Skin epidermis (tissue), 12 donors: ENCODE data around the gene ANKK1.

ENCODE experiments used
- H3K27ac ChIP-seq, 21 experiments: fragments of 200-600 bp; sonication (generic) in 11 of 21; one replicate each; pipeline ENCODE4 v1.5.0; 2020; ENCODE audit warnings: mild to moderate bottlenecking in 3 of 21, inconsistent platforms in 2 of 21, moderate library complexity in 2 of 21
- H3K4me3 ChIP-seq, 7 experiments: fragments of 200-600 bp; sonication (generic) in 2 of 7; one replicate each; pipeline ENCODE4 v1.5.0; 2020; ENCODE audit warnings: inconsistent platforms in 2 of 7, mild to moderate bottlenecking in 2 of 7, moderate library complexity in 1 of 7

The ANKK1 gene

DNA sequence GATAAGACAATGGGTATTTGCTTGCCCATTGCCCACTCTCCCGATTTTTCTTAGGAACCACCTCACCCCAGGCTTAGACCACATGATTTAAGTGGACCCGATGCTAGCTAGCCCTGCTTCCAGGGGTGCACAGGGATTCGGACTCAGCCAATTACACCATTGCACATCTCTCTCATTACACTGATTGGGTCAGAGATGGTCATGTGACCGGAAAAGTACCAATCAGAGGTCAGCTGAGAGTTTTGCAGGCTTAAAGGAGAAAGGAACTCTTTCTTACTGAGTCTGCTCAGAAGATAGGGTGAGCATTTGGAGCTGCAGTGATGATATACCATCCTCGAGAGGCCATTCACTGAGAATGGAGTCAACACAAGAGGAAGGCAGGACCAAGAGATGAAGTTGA, 12.2 kb upstream of the ANKK1 start:
- Histone ChIP-seq H3K27ac (peak overlapping the region in 1 of 21 experiments; percentile 40), H3K4me3 (no peak overlapping the region)

DNA sequence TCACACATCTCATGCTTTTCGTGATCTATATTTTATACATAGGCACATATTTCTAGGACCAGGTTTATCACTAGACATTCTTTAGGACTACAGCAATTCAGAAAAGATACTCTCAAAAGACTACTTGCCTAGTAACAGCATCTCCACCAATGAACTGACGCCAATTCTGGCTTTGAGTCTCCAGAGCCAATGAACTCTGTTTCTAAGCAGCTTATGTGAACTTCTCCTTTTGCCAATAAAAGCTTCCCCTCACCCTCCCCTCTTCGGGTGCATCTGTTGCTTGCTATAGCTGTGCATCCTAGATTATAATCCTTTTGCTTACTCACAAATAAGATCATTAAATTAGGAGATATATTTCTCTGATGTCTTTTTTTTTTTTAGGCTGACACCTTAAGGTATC, 11.4 kb upstream of the ANKK1 start:
- Histone ChIP-seq H3K4me3 (no peak overlapping the region), H3K27ac (peak overlapping the region in 1 of 21 experiments; percentile 40)

GRCh38 chr11:113377681-113378412, 9.7 kb upstream of the ANKK1 start:
- no peak overlapping the region for H3K4me3 ChIP-seq
- H3K27ac ChIP-seq = no peak overlapping the region

- H3K27ac ChIP-seq = no peak overlapping the region
- H3K4me3 ChIP-seq = no peak overlapping the region
Measured at GRCh38 chr11:113378692-113379091, 8.9 kb upstream of the ANKK1 start.

- H3K27ac ChIP-seq = no peak overlapping the region
Measured at GRCh38 chr11:113382121-113382520, 5.5 kb upstream of the ANKK1 start.

DNA sequence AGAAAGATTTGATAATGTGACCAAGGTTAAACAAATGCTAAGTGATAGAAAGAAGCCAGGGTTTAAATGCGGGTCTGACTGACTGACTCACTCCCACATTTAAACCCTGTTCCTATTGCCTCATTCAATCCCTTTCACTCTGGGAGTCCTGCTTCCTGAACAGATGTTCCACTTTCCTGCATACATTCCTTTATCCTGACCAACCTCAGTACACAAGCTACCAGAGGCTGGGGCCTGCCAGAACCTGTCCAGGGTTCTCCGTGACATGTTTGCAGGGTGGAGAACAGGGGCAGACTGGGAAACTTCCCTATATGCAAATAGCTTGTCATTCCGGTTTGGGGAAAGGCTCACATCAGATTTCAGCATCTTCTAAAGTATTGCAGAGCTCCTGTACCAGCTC, 3.0 kb upstream of the ANKK1 start:
- no peak overlapping the region for H3K4me3 ChIP-seq
- peak overlapping the region in 6 of 21 experiments; percentile 61 to 80 (median 72) for H3K27ac ChIP-seq

More at GRCh38 chr11:113382121-113382520, 5.5 kb upstream of the ANKK1 start:
- no peak overlapping the region for H3K4me3 ChIP-seq

DNA sequence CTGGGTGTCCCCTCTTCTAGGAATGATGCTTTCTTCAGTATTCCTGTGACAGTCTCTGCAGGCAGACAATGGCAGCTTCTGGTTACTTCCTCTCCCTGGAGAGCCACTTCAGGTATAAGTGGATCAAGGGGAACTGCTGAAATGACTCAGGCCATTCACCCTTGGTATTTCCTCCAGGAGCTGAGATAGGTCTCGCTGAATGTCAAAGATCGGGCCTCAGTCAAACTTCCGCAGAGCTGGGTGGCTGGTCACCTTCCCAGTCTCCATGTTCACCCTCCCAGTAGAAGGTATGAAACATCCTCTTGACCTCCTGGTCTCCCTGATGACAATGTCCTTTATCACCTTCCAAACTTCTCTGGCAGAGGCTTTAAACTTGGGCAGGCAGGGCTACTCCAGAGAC, 1.8 kb upstream of the ANKK1 start:
- Histone ChIP-seq H3K27ac (peak overlapping the region in 9 of 21 experiments; percentile 33 to 79 (median 66)), H3K4me3 (no peak overlapping the region)

DNA sequence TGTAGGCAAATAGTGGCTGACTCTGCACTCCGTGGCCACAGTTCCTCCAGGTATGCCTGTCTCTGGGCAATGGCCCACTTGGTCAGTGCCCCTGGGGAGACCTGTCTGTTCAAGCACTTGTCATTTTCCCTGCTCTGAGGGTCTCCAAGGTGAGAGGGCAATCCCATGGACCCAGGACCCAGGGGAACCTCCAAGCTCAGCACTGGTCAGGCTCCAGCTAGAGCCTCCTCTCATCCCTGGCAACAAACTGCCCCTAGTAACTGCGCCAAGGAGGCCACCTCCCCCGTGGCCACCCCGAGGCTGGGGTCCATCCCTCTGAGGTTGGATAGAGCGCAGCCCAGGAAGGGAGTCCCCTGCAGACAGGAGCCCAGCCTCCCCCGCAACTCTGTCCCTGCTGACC, 713 bp upstream of the ANKK1 start:
- H3K4me3 ChIP-seq = no peak overlapping the region
- H3K27ac ChIP-seq = peak overlapping the region in 2 of 21 experiments; percentile 57 to 70

DNA sequence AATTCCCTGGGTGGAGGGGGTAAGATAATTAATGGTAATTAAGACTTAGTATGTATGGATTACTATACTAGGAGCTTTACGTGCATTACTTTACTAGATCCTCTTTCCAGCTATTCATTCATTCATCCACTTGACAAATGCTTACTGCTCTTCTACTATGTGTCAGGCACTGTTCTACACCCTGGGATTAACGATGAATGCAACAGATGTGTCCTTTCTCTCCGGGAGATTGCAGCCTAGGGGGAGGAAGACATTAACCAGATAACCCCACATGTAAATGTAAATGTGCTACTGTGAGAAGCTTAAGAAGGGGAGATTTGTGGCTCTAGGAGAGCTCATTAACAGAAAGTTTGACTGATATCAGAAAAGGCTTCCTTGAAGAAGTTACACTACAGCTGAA, 1.7 kb downstream of the ANKK1 start:
- Histone ChIP-seq H3K4me3 (no peak overlapping the region), H3K27ac (no peak overlapping the region)

DNA sequence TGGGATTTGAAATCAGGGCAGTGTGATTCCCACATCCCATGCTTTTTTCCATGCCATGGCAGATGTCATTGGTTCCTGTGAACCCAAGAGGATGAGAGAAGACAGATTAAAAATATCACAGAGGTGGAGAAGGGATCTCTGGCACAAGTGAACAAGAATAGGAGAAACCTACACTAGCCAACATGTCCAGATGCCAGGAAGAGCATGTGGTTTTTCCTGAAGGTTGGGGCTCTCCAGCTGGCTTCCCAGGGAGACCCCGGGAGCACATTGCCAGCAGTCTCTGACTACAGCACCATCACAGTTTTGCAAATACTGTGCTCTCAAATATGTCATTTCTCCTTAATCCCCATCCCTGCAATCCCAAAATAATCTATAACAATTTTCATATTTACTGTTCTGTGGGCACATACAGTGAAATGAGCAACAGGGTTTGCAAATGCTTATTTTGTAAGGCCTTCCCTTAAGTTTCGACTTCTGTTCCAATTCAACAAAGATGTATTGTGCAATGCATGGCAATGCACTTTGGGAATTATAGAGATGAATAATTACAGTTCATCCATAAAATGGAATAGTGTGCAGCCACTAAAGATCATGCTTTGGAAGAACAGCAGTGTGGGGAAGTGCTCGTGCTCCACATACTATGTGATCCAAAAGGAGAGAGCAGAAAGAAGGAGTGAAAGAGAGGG, 4.8 kb downstream of the ANKK1 start:
- no peak overlapping the region for H3K27ac ChIP-seq
- H3K4me3 ChIP-seq = no peak overlapping the region

- no peak overlapping the region for H3K4me3 ChIP-seq
Measured at GRCh38 chr11:113393501-113393985, 6.0 kb downstream of the ANKK1 start.

GRCh38 chr11:113394919-113395318, 7.3 kb downstream of the ANKK1 start:
- Histone ChIP-seq H3K27ac (no peak overlapping the region), H3K4me3 (no peak overlapping the region)

More at GRCh38 chr11:113393501-113393985, 6.0 kb downstream of the ANKK1 start:
- H3K27ac ChIP-seq = no peak overlapping the region

GRCh38 chr11:113395782-113396336, 8.3 kb downstream of the ANKK1 start:
- H3K4me3 ChIP-seq = no peak overlapping the region

DNA sequence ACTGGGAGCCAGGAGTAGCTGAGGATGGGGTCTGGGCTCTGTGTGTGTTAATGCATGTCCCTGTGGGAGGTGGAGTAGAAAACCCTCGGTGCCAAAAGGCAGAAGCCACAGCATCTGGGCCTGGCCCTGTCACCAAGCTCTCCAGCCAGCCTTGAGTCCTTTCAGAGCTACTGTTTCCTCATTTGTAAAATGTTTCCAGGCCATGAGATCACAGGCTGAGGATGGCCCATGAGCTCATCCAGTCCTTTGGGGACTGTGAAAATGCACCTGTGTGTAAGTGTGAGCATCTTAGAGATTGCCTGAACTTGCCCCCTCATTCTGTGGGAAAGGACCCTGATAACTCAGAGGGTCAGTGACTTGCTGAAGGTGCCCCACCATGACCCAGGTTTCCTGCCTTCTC, 9.1 kb downstream of the ANKK1 start:
- Histone ChIP-seq H3K4me3 (no peak overlapping the region), H3K27ac (no peak overlapping the region)

More at GRCh38 chr11:113395782-113396336, 8.3 kb downstream of the ANKK1 start:
- no peak overlapping the region for H3K27ac ChIP-seq

DNA sequence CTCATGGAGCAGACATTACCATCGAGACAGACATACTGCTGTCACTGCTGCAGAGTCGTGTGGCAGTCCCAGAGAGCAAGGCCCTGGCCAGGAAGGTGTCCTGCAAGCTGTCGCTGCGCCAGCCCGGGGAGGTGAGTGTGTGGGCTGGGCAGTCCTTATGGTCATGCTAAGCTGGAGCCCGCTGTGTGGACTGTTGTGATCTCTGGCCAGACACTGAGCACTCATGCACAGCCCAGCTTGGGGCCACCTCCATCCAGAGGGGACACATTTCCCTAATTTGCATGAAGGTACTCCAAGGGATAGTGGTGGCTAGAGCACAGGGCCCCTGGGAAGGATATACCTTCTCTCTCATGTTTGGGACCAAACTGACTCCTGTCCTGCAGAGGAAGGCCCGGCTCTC, 9.6 kb downstream of the ANKK1 start:
- Histone ChIP-seq H3K27ac (no peak overlapping the region), H3K4me3 (no peak overlapping the region)

- H3K27ac ChIP-seq = no peak overlapping the region
- no peak overlapping the region for H3K4me3 ChIP-seq
Measured at GRCh38 chr11:113397821-113398220, 10.2 kb downstream of the ANKK1 start.

- Histone ChIP-seq H3K27ac (no peak overlapping the region), H3K4me3 (no peak overlapping the region)
Measured at GRCh38 chr11:113398669-113399430, 11.3 kb downstream of the ANKK1 start.

GRCh38 chr11:113400631-113401230, 13.2 kb downstream of the ANKK1 start:
- Histone ChIP-seq H3K27ac (no peak overlapping the region), H3K4me3 (no peak overlapping the region)

DNA sequence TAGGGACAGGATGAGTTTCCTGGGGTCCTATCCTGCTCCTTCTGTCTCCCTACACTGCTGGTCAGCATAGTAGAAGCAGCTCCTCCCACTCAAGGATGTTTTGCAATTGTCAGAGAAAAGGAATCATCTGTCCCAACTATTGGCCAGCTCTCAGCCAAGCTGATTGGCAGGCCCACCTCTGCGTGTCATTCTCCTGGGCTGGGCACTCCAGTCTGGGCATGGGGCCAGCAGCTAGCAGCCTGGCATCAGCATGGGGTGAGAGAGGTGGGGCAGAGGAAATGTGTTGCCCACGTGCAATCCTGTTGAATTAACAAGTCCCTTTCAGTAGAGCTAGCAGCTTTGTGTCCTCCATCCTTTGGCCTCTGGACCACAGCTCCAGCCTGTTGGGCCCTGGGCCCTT, 14.1 kb downstream of the ANKK1 start:
- Histone ChIP-seq H3K27ac (no peak overlapping the region), H3K4me3 (no peak overlapping the region)
